ENCODE data around the gene CCL7.
"Not testable (repeated sequence)": the region's sequence is repeated elsewhere in the genome, so short reads cannot be mapped to it uniquely, and the experiment has no call there.

CCL7 gene

GRCh38 chr17:34269969-34270368, at the start of gene CCL7:
CCL7 (plus strand) TSS chr17:34270221; CDS start chr17:34270291, 70 bp downstream.
- Mint-ChIP-seq H3K27ac (no peak within 1 kb of the TSS), H3K27me3 (peaks cover 38% of the 10 kb centered on the region), H3K4me3 (no peak within 1 kb of the TSS), H3K9me3 (no peaks in the 10 kb centered on the region), H3K36me3 (ENCODE audit: low read depth) (no peaks in the 10 kb centered on the region), H3K4me1 (no peaks in the 10 kb centered on the region)
- no peak for DNase-seq
- no peak for ATAC-seq

- Mint-ChIP-seq H3K4me3 (no peak overlapping the region), H3K36me3 (ENCODE audit: low read depth) (no peaks in the 10 kb centered on the region), H3K9me3 (no peaks in the 10 kb centered on the region), H3K4me1 (no peaks in the 10 kb centered on the region), H3K27me3 (peaks cover 17% of the 10 kb centered on the region), H3K27ac (no peak overlapping the region)
- ATAC-seq (no peak), DNase-seq (no peak)
Observed at GRCh38 chr17:34220752-34221395, 49.1 kb upstream of the CCL7 start.

GRCh38 chr17:34221411-34221810, 48.6 kb upstream of the CCL7 start:
- Mint-ChIP-seq H3K36me3 (ENCODE audit: low read depth) (no peaks in the 10 kb centered on the region), H3K27ac (no peak overlapping the region), H3K4me3 (no peak overlapping the region), H3K9me3 (no peaks in the 10 kb centered on the region), H3K27me3 (peaks cover 13% of the 10 kb centered on the region), H3K4me1 (no peaks in the 10 kb centered on the region)
- DNase-seq: no peak
- no peak for ATAC-seq

- ATAC-seq: no peak
- Mint-ChIP-seq H3K27ac (no peak overlapping the region), H3K36me3 (ENCODE audit: low read depth) (no peaks in the 10 kb centered on the region), H3K27me3 (peaks cover 3% of the 10 kb centered on the region), H3K9me3 (no peaks in the 10 kb centered on the region), H3K4me3 (no peak overlapping the region), H3K4me1 (no peaks in the 10 kb centered on the region)
- no peak for DNase-seq
Observed at GRCh38 chr17:34222722-34223497, 47.1 kb upstream of the CCL7 start.

- no peaks in the 10 kb centered on the region for H3K9me3 Mint-ChIP-seq
- no peaks in the 10 kb centered on the region for H3K4me1 Mint-ChIP-seq
- ATAC-seq: no peak
- H3K27ac Mint-ChIP-seq: no peak overlapping the region
- H3K36me3 Mint-ChIP-seq (ENCODE audit: low read depth): peaks cover 3% of the 10 kb centered on the region
- no peak overlapping the region for H3K4me3 Mint-ChIP-seq
- peaks cover 11% of the 10 kb centered on the region for H3K27me3 Mint-ChIP-seq
- no peak for DNase-seq
Observed at GRCh38 chr17:34225046-34225445, 45.0 kb upstream of the CCL7 start.

GRCh38 chr17:34226011-34226743, 43.8 kb upstream of the CCL7 start:
- no peak overlapping the region for H3K4me3 Mint-ChIP-seq
- H3K27me3 Mint-ChIP-seq: peaks cover 11% of the 10 kb centered on the region
- DNase-seq: no peak

GRCh38 chr17:34226744-34227034, 43.3 kb upstream of the CCL7 start:
- ATAC-seq (no peak), DNase-seq (no peak)
- no peaks in the 10 kb centered on the region for H3K4me1 Mint-ChIP-seq
- no peak overlapping the region for H3K4me3 Mint-ChIP-seq
- no peak overlapping the region for H3K27ac Mint-ChIP-seq
- no peaks in the 10 kb centered on the region for H3K9me3 Mint-ChIP-seq
- H3K36me3 Mint-ChIP-seq (ENCODE audit: low read depth): peaks cover 3% of the 10 kb centered on the region
- H3K27me3 Mint-ChIP-seq: peaks cover 11% of the 10 kb centered on the region

More at GRCh38 chr17:34226011-34226743, 43.8 kb upstream of the CCL7 start:
- H3K36me3 Mint-ChIP-seq (ENCODE audit: low read depth): peaks cover 3% of the 10 kb centered on the region
- no peak overlapping the region for H3K27ac Mint-ChIP-seq
- H3K4me1 Mint-ChIP-seq: no peaks in the 10 kb centered on the region
- no peak for ATAC-seq
- no peaks in the 10 kb centered on the region for H3K9me3 Mint-ChIP-seq

- not testable (repeated sequence) for H3K4me3 Mint-ChIP-seq; H3K36me3 Mint-ChIP-seq (ENCODE audit: low read depth); H3K9me3 Mint-ChIP-seq; H3K27ac Mint-ChIP-seq; H3K4me1 Mint-ChIP-seq; ATAC-seq; DNase-seq
- H3K27me3 Mint-ChIP-seq: peaks cover 11% of the 10 kb centered on the region
Observed at GRCh38 chr17:34227293-34227692, 42.7 kb upstream of the CCL7 start.

GRCh38 chr17:34227707-34228106, 42.3 kb upstream of the CCL7 start:
- Mint-ChIP-seq H3K27me3 (peaks cover 10% of the 10 kb centered on the region), H3K4me3 (no peak overlapping the region), H3K36me3 (ENCODE audit: low read depth) (peaks cover 3% of the 10 kb centered on the region), H3K27ac (no peak overlapping the region), H3K9me3 (no peaks in the 10 kb centered on the region), H3K4me1 (no peaks in the 10 kb centered on the region)
- DNase-seq (no peak), ATAC-seq (no peak)

- DNase-seq (no peak), ATAC-seq (no peak)
- Mint-ChIP-seq H3K27me3 (peaks cover 12% of the 10 kb centered on the region), H3K36me3 (ENCODE audit: low read depth) (peaks cover 3% of the 10 kb centered on the region), H3K27ac (no peak overlapping the region), H3K4me1 (peaks cover under 1% of the 10 kb centered on the region), H3K9me3 (no peaks in the 10 kb centered on the region), H3K4me3 (no peak overlapping the region)
Observed at GRCh38 chr17:34228781-34229180, 41.2 kb upstream of the CCL7 start.

- Mint-ChIP-seq H3K27ac (no peak overlapping the region), H3K36me3 (ENCODE audit: low read depth) (peaks cover 3% of the 10 kb centered on the region), H3K9me3 (no peaks in the 10 kb centered on the region), H3K4me3 (no peak overlapping the region), H3K27me3 (peaks cover 16% of the 10 kb centered on the region), H3K4me1 (peaks cover 3% of the 10 kb centered on the region)
- ATAC-seq (no peak), DNase-seq (no peak)
Observed at GRCh38 chr17:34230342-34230741, 39.7 kb upstream of the CCL7 start.

- Mint-ChIP-seq H3K9me3 (no peaks in the 10 kb centered on the region), H3K36me3 (ENCODE audit: low read depth) (peaks cover 1% of the 10 kb centered on the region), H3K4me1 (peaks cover 3% of the 10 kb centered on the region), H3K4me3 (no peak overlapping the region), H3K27ac (no peak overlapping the region), H3K27me3 (peaks cover 9% of the 10 kb centered on the region)
- ATAC-seq (no peak), DNase-seq (no peak)
Observed at GRCh38 chr17:34234616-34235015, 35.4 kb upstream of the CCL7 start.

GRCh38 chr17:34235389-34236028, 34.5 kb upstream of the CCL7 start:
- Mint-ChIP-seq H3K36me3 (ENCODE audit: low read depth) (no peaks in the 10 kb centered on the region), H3K9me3 (no peaks in the 10 kb centered on the region), H3K27me3 (peaks cover 8% of the 10 kb centered on the region), H3K4me1 (peaks cover 3% of the 10 kb centered on the region), H3K4me3 (no peak overlapping the region), H3K27ac (no peak overlapping the region)
- ATAC-seq (no peak), DNase-seq (no peak)

- no peak for ATAC-seq
- peaks cover 8% of the 10 kb centered on the region for H3K27me3 Mint-ChIP-seq
- H3K9me3 Mint-ChIP-seq: no peaks in the 10 kb centered on the region
- no peak overlapping the region for H3K27ac Mint-ChIP-seq
- no peak for DNase-seq
- no peak overlapping the region for H3K4me3 Mint-ChIP-seq
- peaks cover 3% of the 10 kb centered on the region for H3K4me1 Mint-ChIP-seq
- H3K36me3 Mint-ChIP-seq (ENCODE audit: low read depth): no peaks in the 10 kb centered on the region
Observed at GRCh38 chr17:34236281-34236892, 33.6 kb upstream of the CCL7 start.

Measured in activated naive CD8-positive, alpha-beta T cell treated with anti-CD3 and anti-CD28 coated beads, Interleukin-2, amount 50 U/mL, for 24 hours (primary cell).